Urinary bladder (tissue), 4 donors: Measurements from ENCODE around the gene SPATA31D3. TPM values are rescaled to one million over a fixed set of nuclear protein-coding genes. Genes with fewer than 3 reads are reported as not detected.
"Not testable (repeated sequence)": the region's sequence is repeated elsewhere in the genome, so short reads cannot be mapped to it uniquely, and the experiment has no call there.

Experiments
- DNase-seq: peaks from one replicate; pipeline ENCODE4 v3.0.0-alpha.2; 2015; ENCODE audit errors: extremely low spot score
- H3K27ac ChIP-seq: one replicate; pipeline ENCODE4 v1.5.1; 2013; ENCODE audit warnings: low read depth, mild to moderate bottlenecking, moderate library complexity
- H3K36me3 ChIP-seq: one replicate; pipeline ENCODE4 v1.6.1; 2013; ENCODE audit warnings: mild to moderate bottlenecking, moderate library complexity; ENCODE audit not compliant: insufficient read depth
- H3K4me1 ChIP-seq: one replicate; pipeline ENCODE4 v1.6.1; 2013; ENCODE audit warnings: mild to moderate bottlenecking, moderate library complexity; ENCODE audit not compliant: insufficient read depth
- H3K4me3 ChIP-seq: one replicate; pipeline ENCODE4 v1.5.1; 2013; ENCODE audit warnings: low read depth, low read length
- WGBS: extraction: QIAGEN DNeasy Blood & Tissue Kit; methylation state at CpG from one replicate; pipeline ENCODE4 v1.1.7; 2013; 5-methylcytosine and 5-hydroxymethylcytosine counted together
- polyA plus RNA-seq: library from polyadenylated mRNA; stranded (reverse); fragments of 200-250 nt; gene quantifications from one replicate; pipeline ENCODE4 v1.2.3, GENCODE V29; 2013
- total RNA-seq: library from RNA; depleted of rRNA; stranded (reverse); fragments of >200 nt; gene quantifications from one replicate; pipeline ENCODE4 v1.2.3, GENCODE V29; 2014
- donor health status: healthy with polysubstance abuse.
- donor health status: healthy.

Gene SPATA31D3
- total and polyA plus RNA-seq, 2 donors = not detected

DNA sequence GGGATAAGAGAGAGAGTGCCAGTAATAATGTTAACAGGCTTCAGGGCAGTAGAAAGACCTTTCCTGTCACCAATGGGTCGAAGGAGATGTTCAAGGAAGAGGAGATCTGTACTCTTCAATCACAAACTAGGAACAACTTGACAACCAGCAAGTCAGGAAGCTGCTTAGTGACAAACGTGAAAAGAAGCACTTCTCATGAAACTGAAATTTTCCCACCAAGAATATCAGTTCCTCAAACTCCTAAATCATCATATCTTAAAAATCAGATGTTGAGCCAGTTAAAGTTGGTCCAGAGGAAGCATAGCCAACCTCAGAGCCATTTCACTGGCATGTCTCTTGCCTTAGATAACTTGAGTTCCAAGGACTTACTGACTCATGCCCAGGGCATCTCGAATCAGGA is 5.3 kb downstream of the SPATA31D3 start:
- H3K4me1 ChIP-seq, H3K4me3 ChIP-seq, DNase-seq, H3K36me3 ChIP-seq, H3K27ac ChIP-seq: not testable (repeated sequence)
- 73% methylated on average over 1 of the region's 3 CpGs for WGBS

DNA sequence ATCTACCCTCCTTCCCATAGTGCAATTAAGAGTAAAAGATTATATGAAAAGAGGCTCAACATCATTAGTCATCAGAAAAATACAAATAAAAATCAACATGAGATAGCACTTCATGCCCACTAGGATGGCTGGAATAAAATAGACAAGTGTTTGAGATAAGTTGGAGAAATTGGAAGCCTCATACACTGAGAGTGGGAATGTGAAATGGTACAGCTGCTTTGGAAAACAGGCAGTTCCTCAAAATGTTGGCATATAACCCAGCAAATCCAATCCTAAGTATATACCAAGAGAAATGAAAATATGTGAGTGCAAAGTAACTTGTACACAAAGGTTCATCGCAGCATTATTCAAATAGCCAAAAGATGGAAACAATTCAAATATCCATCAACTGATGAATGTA is 9.8 kb downstream of the SPATA31D3 start:
- Histone ChIP-seq H3K27ac (no peak overlapping the region), H3K36me3 (no peaks in the 10 kb centered on the region), H3K4me1 (no peaks in the 10 kb centered on the region), H3K4me3 (no peak overlapping the region)
- DNase-seq = no peak
- whole genome bisulfite sequencing = 84% methylated on average over 1 of the region's 1 CpG

DNA sequence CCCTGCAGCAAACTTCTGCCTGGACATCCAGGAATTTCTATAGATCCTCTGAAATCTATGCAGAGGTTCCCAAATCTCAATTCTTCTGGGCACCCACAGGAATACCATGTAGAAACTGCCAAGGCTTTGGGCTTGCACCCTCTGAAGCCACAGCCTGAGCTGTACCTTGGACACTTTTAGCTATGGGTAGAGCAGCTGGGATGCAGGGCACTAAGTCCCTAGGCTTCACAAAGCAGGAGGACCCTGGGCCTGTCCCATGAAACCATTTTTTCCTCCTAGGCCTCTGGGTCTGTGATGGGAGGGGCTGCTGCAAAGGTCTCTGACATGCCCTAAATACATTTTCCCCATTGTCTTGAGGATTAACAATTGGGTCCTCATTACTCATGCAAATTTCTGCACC is 12.3 kb downstream of the SPATA31D3 start:
- no peak overlapping the region for H3K4me3 ChIP-seq
- no peak overlapping the region for H3K27ac ChIP-seq
- H3K4me1 ChIP-seq = peaks cover 1% of the 10 kb centered on the region
- DNase-seq = no peak
- H3K36me3 ChIP-seq = no peaks in the 10 kb centered on the region

DNA sequence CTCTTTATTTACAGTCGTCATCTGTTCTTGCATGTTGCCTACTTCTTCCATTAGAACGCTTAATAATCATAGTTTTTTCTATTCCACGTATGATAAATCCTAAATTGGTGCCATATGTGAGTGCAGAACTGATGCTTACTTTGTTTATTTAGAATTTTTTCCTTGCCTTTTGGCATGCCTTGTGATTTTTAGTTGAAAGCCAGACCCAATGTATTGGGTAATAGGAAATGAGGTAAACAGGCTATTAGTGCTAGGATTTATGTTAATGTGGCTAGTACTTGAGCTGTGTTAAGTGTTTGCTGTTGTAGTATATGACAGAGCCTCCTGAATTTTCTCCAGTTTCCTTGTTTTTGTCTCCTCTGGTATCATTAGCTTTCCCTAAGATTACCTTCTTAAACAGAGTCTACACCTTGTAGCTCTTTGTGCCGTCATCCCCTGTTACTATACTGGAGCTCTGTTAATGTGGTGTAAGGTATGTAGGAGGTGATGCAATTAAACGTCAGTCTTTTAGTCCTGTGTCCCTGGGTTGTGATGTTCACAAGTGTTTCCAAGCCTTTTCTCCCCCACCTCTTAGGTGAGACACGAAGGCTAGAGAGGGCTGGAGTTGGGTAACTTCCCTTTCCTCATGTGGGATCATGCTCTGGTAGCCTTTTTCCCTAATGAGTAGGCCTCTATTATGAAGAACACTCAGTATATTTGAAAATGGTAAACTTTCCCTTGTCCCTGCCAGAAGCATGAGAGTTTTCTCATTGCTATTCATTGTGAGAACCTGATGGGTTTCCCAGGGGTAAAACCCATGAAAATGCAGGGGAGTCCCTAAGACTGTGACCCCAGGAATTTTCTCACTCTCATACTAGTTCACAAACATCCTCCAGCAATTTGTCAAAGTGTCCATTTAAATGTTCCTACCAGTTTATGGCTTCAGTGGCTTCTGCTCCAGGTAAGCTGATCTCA is 21.2 kb downstream of the SPATA31D3 start:
- H3K27ac ChIP-seq = no peak overlapping the region
- 78% methylated on average over 6 of the region's 6 CpGs for WGBS
- DNase-seq = no peak
- H3K4me3 ChIP-seq = no peak overlapping the region
- H3K4me1 ChIP-seq = no peaks in the 10 kb centered on the region
- no peaks in the 10 kb centered on the region for H3K36me3 ChIP-seq

DNA sequence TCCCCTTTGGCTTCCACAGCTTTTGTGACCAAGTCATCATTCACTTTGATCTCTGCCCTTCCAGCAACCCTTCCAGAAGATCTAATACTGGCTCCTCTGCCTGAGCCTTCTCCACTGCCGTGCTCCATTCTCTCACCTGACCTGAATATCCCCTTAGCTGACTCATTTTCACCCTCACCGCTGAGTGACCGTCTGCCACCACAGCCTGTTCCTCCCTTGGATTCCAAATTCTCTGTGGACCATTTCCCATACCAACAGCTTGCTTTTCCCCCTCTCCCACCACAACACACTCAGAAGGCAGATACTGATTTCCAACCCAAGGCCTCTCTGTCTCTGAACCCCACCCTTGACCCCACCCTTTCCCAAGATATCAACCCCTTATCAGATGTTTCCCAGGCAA is 24.7 kb downstream of the SPATA31D3 start:
- Histone ChIP-seq H3K4me1 (no peaks in the 10 kb centered on the region), H3K27ac (no peak overlapping the region), H3K4me3 (no peak overlapping the region), H3K36me3 (no peaks in the 10 kb centered on the region)
- WGBS = 94% methylated on average over 3 of the region's 3 CpGs
- no peak for DNase-seq

DNA sequence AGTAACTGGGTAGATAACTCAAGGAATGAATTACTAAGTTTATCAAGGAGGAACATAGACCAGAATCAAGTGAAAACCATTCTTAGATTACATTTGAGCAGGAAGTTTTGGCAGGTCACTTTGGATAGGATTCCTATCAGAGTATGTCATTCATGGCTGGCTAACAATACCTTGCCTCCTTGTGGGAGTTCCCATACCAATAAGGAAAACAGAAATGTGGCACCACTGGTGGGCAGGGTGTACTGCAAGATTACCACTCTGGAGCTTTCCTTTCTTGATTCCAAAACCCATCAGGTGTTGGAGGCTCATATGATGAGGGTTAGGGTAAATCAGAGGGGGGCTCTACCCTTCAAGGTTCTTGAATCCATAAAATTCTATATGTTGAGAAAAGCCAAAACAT is 26.7 kb downstream of the SPATA31D3 start:
- DNase-seq = no peak
- Histone ChIP-seq H3K27ac (no peak overlapping the region), H3K4me3 (no peak overlapping the region), H3K4me1 (no peaks in the 10 kb centered on the region), H3K36me3 (no peaks in the 10 kb centered on the region)

DNA sequence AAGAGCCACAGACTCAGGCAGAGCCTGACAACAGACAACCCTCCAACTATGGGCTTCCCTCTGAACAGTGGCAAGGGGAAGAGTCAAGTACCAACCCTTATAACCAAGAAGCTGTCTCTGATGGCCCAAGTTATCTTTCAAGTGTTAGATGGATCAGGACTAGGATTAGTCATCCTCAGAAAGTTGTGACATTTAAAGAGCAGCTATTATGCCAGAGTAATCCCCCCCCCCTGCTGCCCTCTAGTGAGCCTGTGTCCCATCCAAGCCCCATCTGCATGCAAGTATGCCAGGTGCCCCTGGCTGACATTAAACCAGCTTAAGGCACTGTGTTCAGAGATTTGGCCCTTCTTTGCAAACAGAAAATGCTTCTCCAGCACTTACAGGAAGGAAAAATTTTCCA is 28.4 kb downstream of the SPATA31D3 start:
- Histone ChIP-seq H3K4me1 (no peaks in the 10 kb centered on the region), H3K36me3 (no peaks in the 10 kb centered on the region), H3K4me3 (no peak overlapping the region), H3K27ac (no peak overlapping the region)
- DNase-seq = no peak

DNA sequence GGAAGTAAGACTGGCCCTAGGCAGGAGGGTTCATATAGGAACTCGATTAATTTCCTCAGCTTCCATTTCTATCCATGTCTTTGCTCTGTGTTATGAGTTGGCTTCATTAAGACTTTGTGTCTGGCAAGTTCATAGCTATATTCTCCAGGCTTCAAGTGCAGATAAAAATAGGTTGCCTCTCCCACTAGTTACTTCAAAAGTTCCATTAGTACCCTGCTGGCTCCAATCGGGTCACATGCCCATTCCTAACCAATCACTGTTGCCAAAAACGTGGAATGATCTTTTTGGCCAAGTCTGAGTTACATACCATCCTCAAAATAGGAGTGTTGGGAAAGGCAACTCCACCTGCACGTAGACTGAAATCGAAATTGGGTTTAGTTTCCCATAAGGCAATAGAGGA is 31.5 kb downstream of the SPATA31D3 start:
- H3K36me3 ChIP-seq = no peaks in the 10 kb centered on the region
- no peaks in the 10 kb centered on the region for H3K4me1 ChIP-seq
- H3K4me3 ChIP-seq = no peak overlapping the region
- WGBS = 88% methylated on average over 5 of the region's 5 CpGs
- H3K27ac ChIP-seq = no peak overlapping the region
- no peak for DNase-seq

DNA sequence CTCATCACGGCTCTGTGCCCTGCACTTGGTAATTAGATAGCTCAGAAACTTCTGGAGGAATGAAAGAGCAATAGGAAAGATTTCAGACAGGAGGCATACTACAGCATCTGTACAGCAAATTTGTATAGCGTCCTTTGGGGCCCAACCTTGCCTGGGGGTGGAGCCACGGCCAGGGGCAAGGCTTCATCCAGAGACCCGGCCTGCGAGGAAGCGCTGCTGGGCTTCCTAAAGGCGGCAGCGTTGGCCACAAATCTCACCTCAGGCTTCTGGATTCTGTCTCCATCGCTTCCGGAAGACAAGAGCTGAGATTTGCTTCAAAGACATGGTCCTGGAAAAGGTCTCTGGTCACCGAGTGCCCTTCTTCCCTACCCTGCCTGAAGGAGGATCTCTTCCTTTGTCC is 33.1 kb downstream of the SPATA31D3 start:
- WGBS = 96% methylated on average over 11 of the region's 11 CpGs
- DNase-seq = no peak
- Histone ChIP-seq H3K27ac (no peak overlapping the region), H3K4me3 (no peak overlapping the region), H3K36me3 (no peaks in the 10 kb centered on the region), H3K4me1 (no peaks in the 10 kb centered on the region)

DNA sequence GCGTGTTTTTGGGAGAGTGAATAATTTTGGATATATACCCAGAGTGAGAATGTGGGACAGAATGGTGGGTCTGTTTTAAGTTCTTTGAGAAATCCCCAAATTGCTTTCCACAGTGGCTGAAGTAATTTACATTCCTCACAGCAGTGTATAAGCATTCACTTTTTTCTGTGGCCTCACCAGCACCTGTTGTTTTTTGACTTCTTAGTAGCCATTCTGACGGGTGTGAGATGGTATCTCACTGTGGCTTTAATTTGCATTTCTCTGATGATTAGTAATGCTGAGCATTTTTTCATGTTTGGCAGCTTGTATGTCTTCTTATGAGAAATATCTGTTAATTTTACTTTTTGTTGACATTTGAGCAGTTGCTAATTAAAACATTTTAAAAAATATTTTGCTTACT is 35.9 kb downstream of the SPATA31D3 start:
- H3K27ac ChIP-seq = no peak overlapping the region
- no peaks in the 10 kb centered on the region for H3K4me1 ChIP-seq
- no peaks in the 10 kb centered on the region for H3K36me3 ChIP-seq
- no peak overlapping the region for H3K4me3 ChIP-seq
- 83% methylated on average over 2 of the region's 2 CpGs for WGBS
- DNase-seq = no peak

DNA sequence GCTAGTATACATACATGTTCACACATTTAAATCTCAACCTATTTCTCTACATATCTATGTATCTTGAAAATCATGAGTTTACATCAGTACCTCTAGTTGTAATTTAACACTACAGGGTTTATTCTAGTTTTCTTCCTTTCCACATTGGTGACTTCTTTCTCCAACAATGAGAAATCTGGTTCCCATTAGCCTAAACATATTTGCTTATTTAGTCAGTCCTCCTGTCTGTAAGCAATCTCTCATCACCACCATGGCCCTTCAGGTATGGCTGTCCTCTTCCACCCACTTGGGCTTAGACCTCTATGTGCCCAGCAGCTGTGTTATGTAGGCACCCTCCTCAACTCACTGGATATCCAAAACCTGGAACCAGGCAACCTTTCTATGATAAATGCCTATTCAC is 37.3 kb downstream of the SPATA31D3 start:
- H3K27ac ChIP-seq = no peak overlapping the region
- no peak overlapping the region for H3K4me3 ChIP-seq
- H3K4me1 ChIP-seq = no peaks in the 10 kb centered on the region
- no peak for DNase-seq
- no peaks in the 10 kb centered on the region for H3K36me3 ChIP-seq

DNA sequence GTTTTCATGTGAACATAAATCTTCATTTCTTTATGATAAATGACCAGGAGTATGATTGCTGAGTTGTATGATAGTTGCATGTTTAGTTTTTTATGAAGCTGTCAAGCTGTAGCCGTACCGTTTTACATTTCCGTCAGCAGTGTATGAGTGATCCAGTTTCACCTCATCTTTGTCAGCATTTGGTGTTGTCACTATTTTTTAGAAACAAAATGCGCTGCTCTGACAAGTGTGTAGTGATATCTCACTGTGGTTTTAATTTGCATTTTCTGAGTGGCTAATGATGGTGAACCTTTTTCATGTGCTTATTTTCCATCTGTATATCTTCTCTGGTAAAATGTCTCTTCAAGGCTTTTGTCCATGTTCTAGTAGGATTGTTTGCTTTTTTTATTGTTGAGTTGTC is 38.6 kb downstream of the SPATA31D3 start:
- H3K27ac ChIP-seq = no peak overlapping the region
- H3K36me3 ChIP-seq = no peaks in the 10 kb centered on the region
- no peak for DNase-seq
- no peak overlapping the region for H3K4me3 ChIP-seq
- no peaks in the 10 kb centered on the region for H3K4me1 ChIP-seq
- WGBS = 90% methylated on average over 4 of the region's 4 CpGs

DNA sequence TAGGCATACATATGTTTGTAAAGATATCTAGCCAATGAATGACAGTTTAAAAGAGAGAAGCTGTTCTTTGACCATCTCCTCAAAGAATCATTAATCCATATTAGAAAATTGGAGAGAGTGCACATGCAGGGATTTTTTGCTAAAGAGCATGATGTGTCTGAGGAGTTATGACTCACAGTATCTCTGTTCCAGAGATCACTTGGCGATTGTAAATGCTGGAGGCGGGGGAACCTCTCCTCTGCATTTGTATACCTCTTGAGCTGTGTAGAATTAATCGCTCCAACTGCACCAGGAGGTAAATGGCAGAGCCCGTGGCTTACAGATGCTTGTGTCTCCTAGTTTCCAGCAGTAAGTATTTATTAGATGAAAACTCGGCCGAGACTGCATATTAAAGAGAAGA is 41.6 kb downstream of the SPATA31D3 start:
- DNase-seq = no peak
- WGBS = 73% methylated on average over 6 of the region's 6 CpGs
- H3K4me1 ChIP-seq = no peaks in the 10 kb centered on the region
- no peaks in the 10 kb centered on the region for H3K36me3 ChIP-seq
- no peak overlapping the region for H3K27ac ChIP-seq
- no peak overlapping the region for H3K4me3 ChIP-seq

DNA sequence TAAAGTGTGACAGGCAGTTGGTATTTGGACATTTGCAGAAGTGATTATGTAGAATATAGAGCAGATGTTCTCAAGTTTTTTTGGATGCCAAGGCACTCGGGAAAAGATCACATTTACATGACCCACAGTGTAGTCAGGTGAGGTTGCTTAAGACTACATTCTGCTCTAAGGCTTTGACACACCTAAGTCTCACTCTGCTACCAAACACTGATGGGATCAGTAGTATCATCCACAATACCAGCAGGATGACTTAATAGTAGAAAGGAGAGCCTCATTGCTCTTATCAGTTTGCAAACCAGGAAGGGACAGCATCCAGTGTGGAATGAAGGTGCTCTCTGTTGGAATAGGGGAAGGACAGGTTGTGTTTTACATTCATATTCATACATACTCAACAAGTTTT is 42.8 kb downstream of the SPATA31D3 start:
- no peak overlapping the region for H3K4me3 ChIP-seq
- no peaks in the 10 kb centered on the region for H3K4me1 ChIP-seq
- no peak overlapping the region for H3K27ac ChIP-seq
- WGBS = 88% methylated on average over 1 of the region's 1 CpG
- no peaks in the 10 kb centered on the region for H3K36me3 ChIP-seq
- DNase-seq = no peak

DNA sequence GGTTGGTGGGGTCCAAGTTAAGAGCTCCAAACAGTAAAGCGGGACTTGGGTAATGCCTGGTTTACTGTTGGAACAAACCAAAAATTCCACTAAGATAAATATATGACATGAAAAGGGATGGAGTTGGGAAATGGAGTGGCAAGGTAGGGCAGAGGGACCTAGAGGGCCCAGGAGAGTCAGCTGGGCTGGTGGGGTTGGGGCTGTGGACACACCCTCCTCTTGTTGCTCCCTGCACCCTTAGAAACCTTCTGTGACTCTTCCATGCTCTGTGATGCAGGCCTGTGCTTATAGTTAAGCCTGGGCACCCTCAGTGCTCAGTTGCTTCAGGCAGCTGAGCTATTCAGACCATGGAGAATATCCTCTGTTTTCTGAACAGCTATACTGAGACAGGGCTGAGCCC is 45.2 kb downstream of the SPATA31D3 start, which contains the start of gene SPATA31D1:
SPATA31D1 (plus strand) TSS at position 301 of the 400 bp plus-strand sequence; CDS start at position 348, 47 bp downstream.
- H3K27ac ChIP-seq, DNase-seq, H3K36me3 ChIP-seq, H3K4me3 ChIP-seq, H3K4me1 ChIP-seq: not testable (repeated sequence)
- WGBS = 98% methylated on average over 1 of the region's 1 CpG
